ENCODE results near the gene SHLD1. TPM values are rescaled to one million over a fixed set of nuclear protein-coding genes. Genes with fewer than 3 reads are reported as not detected.

The SHLD1 gene
- total RNA-seq, 1 donor from 2014 or later, result 3.5 TPM

GRCh38 chr20:5741089-5741488 is 9.1 kb upstream of the SHLD1 start:
- no peaks in the 10 kb centered on the region for H3K9me3 ChIP-seq (ENCODE audit: insufficient read depth, low read depth, low read length)
- Mint-ChIP-seq H3K9me3 (ENCODE audit: unreplicated experiment) (no peaks in the 10 kb centered on the region), H3K36me3 (ENCODE audit: low read depth, unreplicated experiment) (no peaks in the 10 kb centered on the region), H3K27me3 (ENCODE audit: low read depth, unreplicated experiment) (peaks cover 3% of the 10 kb centered on the region), H3K27ac (ENCODE audit: unreplicated experiment) (no peak overlapping the region), H3K4me3 (ENCODE audit: unreplicated experiment) (no peak overlapping the region), H3K4me1 (ENCODE audit: low read depth, unreplicated experiment) (peaks cover 8% of the 10 kb centered on the region)
- H3K36me3 ChIP-seq (ENCODE audit: insufficient read depth, low read length), result no peaks in the 10 kb centered on the region
- no peaks in the 10 kb centered on the region for H3K27me3 ChIP-seq (ENCODE audit: insufficient read depth, low read length)
- H3K4me2 ChIP-seq (ENCODE audit: low read length), result no peak overlapping the region
- no peaks in the 10 kb centered on the region for H4K20me1 ChIP-seq (ENCODE audit: insufficient read depth, low read length)
- peaks cover 4% of the 10 kb centered on the region for H3K4me1 ChIP-seq (ENCODE audit: insufficient read depth, low read length)
- no peak overlapping the region for H3K4me3 ChIP-seq (ENCODE audit: insufficient read depth, low read depth, low read length)
- no peak overlapping the region for H3K9ac ChIP-seq (ENCODE audit: low read length)
- no peaks in the 10 kb centered on the region for H3K79me2 ChIP-seq (ENCODE audit: insufficient read depth, low read length)
- no peak overlapping the region for H2AFZ ChIP-seq (ENCODE audit: low read depth, low read length)
- H3K27ac ChIP-seq (ENCODE audit: low read depth, low read length), result no peak overlapping the region
- no peak for TF ChIP-seq EZH2 (IDR thresholded peaks at IDR 0.05; ENCODE audit: insufficient read depth, low read length)
- TF ChIP-seq CTCF (IDR thresholded peaks at IDR 0.05; ENCODE audit: insufficient read depth, low read depth, low read length), result no peak
- FAIRE-seq (no peak), DNase-seq (ENCODE audit: low read depth) (peak; percentile 65)

- FAIRE-seq, result no peak
- Mint-ChIP-seq H3K36me3 (ENCODE audit: low read depth, unreplicated experiment) (no peaks in the 10 kb centered on the region), H3K27ac (ENCODE audit: unreplicated experiment) (no peak overlapping the region)
Measured at GRCh38 chr20:5742041-5742440, 8.2 kb upstream of the SHLD1 start.

More at GRCh38 chr20:5742041-5742440, 8.2 kb upstream of the SHLD1 start:
- no peak overlapping the region for H2AFZ ChIP-seq (ENCODE audit: low read depth, low read length)
- peaks cover 4% of the 10 kb centered on the region for H3K4me1 ChIP-seq (ENCODE audit: insufficient read depth, low read length)
- DNase-seq (ENCODE audit: low read depth), result no peak
- no peak overlapping the region for H3K9ac ChIP-seq (ENCODE audit: low read length)
- H3K27me3 ChIP-seq (ENCODE audit: insufficient read depth, low read length), result no peaks in the 10 kb centered on the region
- H3K9me3 ChIP-seq (ENCODE audit: insufficient read depth, low read depth, low read length), result no peaks in the 10 kb centered on the region
- no peaks in the 10 kb centered on the region for H3K79me2 ChIP-seq (ENCODE audit: insufficient read depth, low read length)
- Mint-ChIP-seq H3K27me3 (ENCODE audit: low read depth, unreplicated experiment) (peaks cover 2% of the 10 kb centered on the region), H3K4me3 (ENCODE audit: unreplicated experiment) (no peak overlapping the region), H3K4me1 (ENCODE audit: low read depth, unreplicated experiment) (peaks cover 8% of the 10 kb centered on the region), H3K9me3 (ENCODE audit: unreplicated experiment) (no peaks in the 10 kb centered on the region)
- no peak for TF ChIP-seq CTCF (IDR thresholded peaks at IDR 0.05; ENCODE audit: insufficient read depth, low read depth, low read length)
- TF ChIP-seq EZH2 (IDR thresholded peaks at IDR 0.05; ENCODE audit: insufficient read depth, low read length), result no peak
- no peak overlapping the region for H3K4me3 ChIP-seq (ENCODE audit: insufficient read depth, low read depth, low read length)
- H3K4me2 ChIP-seq (ENCODE audit: low read length), result no peak overlapping the region
- H3K27ac ChIP-seq (ENCODE audit: low read depth, low read length), result no peak overlapping the region
- H4K20me1 ChIP-seq (ENCODE audit: insufficient read depth, low read length), result no peaks in the 10 kb centered on the region
- H3K36me3 ChIP-seq (ENCODE audit: insufficient read depth, low read length), result no peaks in the 10 kb centered on the region
